ENCODE measurements around the gene DSN1. TPM values are rescaled to one million over a fixed set of nuclear protein-coding genes. Genes with fewer than 3 reads are reported as not detected.

DSN1 gene
- total and polyA plus RNA-seq, 2 experiments from 2014 or later = 19.4 to 26.4 TPM

DNA sequence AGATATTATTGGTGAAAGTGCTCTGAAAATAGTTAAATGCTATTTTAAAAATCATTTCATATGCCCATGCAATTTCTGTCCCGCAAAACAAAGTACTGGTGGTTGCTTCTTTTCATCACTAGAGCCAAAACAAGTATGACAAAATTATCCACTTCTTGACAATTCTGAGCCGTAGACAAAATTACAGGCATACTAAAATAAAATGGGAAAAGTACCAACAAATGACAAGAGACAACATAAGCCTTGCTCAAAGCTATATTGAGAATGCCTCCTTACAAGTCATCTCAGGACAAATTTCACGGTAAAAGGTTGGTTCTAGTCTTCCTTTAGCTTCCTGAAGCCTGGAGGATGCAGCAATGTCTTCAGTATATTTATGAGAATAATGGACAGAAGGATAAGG, 56.5 kb downstream of the DSN1 start:
- no peaks in the 10 kb centered on the region for H3K9me3 Mint-ChIP-seq
- H3K4me1 Mint-ChIP-seq = no peaks in the 10 kb centered on the region
- H3F3A ChIP-seq (replicated peaks; ENCODE audit: low read depth) = no peaks in the 10 kb centered on the region
- no peak overlapping the region for H3K4me3 Mint-ChIP-seq
- no peak overlapping the region for H3K4me2 ChIP-seq
- DNase-seq (ENCODE audit: low spot score) = no peak
- H3K4me1 ChIP-seq (ENCODE audit: insufficient read depth) = no peaks in the 10 kb centered on the region
- H3K27me3 ChIP-seq (ENCODE audit: insufficient read depth) = no peaks in the 10 kb centered on the region
- no peak for TF ChIP-seq ZNF331 (CRISPR knock-in tag; IDR thresholded peaks at IDR 0.05; ENCODE audit: low read depth)
- no peak for TF ChIP-seq ZNF114 (CRISPR knock-in tag; IDR thresholded peaks at IDR 0.05)
- TF ChIP-seq, protein P1, sequence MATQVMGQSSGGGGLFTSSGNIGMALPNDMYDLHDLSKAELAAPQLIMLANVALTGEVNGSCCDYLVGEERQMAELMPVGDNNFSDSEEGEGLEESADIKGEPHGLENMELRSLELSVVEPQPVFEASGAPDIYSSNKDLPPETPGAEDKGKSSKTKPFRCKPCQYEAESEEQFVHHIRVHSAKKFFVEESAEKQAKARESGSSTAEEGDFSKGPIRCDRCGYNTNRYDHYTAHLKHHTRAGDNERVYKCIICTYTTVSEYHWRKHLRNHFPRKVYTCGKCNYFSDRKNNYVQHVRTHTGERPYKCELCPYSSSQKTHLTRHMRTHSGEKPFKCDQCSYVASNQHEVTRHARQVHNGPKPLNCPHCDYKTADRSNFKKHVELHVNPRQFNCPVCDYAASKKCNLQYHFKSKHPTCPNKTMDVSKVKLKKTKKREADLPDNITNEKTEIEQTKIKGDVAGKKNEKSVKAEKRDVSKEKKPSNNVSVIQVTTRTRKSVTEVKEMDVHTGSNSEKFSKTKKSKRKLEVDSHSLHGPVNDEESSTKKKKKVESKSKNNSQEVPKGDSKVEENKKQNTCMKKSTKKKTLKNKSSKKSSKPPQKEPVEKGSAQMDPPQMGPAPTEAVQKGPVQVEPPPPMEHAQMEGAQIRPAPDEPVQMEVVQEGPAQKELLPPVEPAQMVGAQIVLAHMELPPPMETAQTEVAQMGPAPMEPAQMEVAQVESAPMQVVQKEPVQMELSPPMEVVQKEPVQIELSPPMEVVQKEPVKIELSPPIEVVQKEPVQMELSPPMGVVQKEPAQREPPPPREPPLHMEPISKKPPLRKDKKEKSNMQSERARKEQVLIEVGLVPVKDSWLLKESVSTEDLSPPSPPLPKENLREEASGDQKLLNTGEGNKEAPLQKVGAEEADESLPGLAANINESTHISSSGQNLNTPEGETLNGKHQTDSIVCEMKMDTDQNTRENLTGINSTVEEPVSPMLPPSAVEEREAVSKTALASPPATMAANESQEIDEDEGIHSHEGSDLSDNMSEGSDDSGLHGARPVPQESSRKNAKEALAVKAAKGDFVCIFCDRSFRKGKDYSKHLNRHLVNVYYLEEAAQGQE (IDR thresholded peaks at IDR 0.05; ENCODE audit: unreplicated experiment) = no peak
- TF ChIP-seq STAT1 (IDR thresholded peaks at IDR 0.05; ENCODE audit: unreplicated experiment) = no peak
- TF ChIP-seq ETS1 (IDR thresholded peaks at IDR 0.05) = no peak
- TF ChIP-seq EZH2phosphoT487 (IDR thresholded peaks at IDR 0.05; ENCODE audit: unreplicated experiment) = no peak
- TF ChIP-seq, protein P2, sequence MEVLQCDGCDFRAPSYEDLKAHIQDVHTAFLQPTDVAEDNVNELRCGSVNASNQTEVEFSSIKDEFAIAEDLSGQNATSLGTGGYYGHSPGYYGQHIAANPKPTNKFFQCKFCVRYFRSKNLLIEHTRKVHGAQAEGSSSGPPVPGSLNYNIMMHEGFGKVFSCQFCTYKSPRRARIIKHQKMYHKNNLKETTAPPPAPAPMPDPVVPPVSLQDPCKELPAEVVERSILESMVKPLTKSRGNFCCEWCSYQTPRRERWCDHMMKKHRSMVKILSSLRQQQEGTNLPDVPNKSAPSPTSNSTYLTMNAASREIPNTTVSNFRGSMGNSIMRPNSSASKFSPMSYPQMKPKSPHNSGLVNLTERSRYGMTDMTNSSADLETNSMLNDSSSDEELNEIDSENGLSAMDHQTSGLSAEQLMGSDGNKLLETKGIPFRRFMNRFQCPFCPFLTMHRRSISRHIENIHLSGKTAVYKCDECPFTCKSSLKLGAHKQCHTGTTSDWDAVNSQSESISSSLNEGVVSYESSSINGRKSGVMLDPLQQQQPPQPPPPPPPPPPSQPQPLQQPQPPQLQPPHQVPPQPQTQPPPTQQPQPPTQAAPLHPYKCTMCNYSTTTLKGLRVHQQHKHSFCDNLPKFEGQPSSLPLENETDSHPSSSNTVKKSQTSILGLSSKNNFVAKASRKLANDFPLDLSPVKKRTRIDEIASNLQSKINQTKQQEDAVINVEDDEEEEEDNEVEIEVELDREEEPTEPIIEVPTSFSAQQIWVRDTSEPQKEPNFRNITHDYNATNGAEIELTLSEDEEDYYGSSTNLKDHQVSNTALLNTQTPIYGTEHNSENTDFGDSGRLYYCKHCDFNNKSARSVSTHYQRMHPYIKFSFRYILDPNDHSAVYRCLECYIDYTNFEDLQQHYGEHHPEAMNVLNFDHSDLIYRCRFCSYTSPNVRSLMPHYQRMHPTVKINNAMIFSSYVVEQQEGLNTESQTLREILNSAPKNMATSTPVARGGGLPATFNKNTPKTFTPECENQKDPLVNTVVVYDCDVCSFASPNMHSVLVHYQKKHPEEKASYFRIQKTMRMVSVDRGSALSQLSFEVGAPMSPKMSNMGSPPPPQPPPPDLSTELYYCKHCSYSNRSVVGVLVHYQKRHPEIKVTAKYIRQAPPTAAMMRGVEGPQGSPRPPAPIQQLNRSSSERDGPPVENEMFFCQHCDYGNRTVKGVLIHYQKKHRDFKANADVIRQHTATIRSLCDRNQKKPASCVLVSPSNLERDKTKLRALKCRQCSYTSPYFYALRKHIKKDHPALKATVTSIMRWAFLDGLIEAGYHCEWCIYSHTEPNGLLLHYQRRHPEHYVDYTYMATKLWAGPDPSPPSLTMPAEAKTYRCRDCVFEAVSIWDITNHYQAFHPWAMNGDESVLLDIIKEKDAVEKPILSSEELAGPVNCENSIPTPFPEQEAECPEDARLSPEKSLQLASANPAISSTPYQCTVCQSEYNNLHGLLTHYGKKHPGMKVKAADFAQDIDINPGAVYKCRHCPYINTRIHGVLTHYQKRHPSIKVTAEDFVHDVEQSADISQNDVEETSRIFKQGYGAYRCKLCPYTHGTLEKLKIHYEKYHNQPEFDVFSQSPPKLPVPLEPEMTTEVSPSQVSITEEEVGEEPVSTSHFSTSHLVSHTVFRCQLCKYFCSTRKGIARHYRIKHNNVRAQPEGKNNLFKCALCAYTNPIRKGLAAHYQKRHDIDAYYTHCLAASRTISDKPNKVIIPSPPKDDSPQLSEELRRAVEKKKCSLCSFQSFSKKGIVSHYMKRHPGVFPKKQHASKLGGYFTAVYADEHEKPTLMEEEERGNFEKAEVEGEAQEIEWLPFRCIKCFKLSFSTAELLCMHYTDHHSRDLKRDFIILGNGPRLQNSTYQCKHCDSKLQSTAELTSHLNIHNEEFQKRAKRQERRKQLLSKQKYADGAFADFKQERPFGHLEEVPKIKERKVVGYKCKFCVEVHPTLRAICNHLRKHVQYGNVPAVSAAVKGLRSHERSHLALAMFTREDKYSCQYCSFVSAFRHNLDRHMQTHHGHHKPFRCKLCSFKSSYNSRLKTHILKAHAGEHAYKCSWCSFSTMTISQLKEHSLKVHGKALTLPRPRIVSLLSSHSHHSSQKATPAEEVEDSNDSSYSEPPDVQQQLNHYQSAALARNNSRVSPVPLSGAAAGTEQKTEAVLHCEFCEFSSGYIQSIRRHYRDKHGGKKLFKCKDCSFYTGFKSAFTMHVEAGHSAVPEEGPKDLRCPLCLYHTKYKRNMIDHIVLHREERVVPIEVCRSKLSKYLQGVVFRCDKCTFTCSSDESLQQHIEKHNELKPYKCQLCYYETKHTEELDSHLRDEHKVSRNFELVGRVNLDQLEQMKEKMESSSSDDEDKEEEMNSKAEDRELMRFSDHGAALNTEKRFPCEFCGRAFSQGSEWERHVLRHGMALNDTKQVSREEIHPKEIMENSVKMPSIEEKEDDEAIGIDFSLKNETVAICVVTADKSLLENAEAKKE (CRISPR knock-in tag; IDR thresholded peaks at IDR 0.05) = no peak
- TF ChIP-seq, protein P3, sequence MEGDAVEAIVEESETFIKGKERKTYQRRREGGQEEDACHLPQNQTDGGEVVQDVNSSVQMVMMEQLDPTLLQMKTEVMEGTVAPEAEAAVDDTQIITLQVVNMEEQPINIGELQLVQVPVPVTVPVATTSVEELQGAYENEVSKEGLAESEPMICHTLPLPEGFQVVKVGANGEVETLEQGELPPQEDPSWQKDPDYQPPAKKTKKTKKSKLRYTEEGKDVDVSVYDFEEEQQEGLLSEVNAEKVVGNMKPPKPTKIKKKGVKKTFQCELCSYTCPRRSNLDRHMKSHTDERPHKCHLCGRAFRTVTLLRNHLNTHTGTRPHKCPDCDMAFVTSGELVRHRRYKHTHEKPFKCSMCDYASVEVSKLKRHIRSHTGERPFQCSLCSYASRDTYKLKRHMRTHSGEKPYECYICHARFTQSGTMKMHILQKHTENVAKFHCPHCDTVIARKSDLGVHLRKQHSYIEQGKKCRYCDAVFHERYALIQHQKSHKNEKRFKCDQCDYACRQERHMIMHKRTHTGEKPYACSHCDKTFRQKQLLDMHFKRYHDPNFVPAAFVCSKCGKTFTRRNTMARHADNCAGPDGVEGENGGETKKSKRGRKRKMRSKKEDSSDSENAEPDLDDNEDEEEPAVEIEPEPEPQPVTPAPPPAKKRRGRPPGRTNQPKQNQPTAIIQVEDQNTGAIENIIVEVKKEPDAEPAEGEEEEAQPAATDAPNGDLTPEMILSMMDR (conservative IDR thresholded peaks at IDR 0.05; ENCODE audit: low read depth in 2 of 2) = no peak
- TF ChIP-seq NANOG (IDR thresholded peaks at IDR 0.05; ENCODE audit: borderline replicate concordance) = no peak
- no peak for TF ChIP-seq EZH2 (IDR thresholded peaks at IDR 0.05; ENCODE audit: low read depth, unreplicated experiment)
- no peaks in the 10 kb centered on the region for H3K36me3 Mint-ChIP-seq (ENCODE audit: low read depth)
- H3K4me3 ChIP-seq = no peak overlapping the region
- no peak overlapping the region for H2AFZ ChIP-seq
- H3K27ac ChIP-seq (ENCODE audit: low read depth) = no peak overlapping the region
- H3K79me2 ChIP-seq (replicated peaks; ENCODE audit: insufficient read depth) = no peaks in the 10 kb centered on the region
- peaks cover 2% of the 10 kb centered on the region for H3K27me3 Mint-ChIP-seq (ENCODE audit: insufficient read depth, low read depth, poor library complexity)
- no peaks in the 10 kb centered on the region for H3K36me3 ChIP-seq (ENCODE audit: insufficient read depth)
- ATAC-seq = no peak
- H3K9me2 ChIP-seq (ENCODE audit: insufficient read depth) = no peaks in the 10 kb centered on the region
- H3K27ac Mint-ChIP-seq = no peak overlapping the region
- H4K20me1 ChIP-seq (replicated peaks; ENCODE audit: insufficient read depth) = 0 out of 2 replicates have a peak, but pooled peaks cover 10% of the 10 kb centered on the region
